HFFc6 (cell line): ENCODE data around the gene N4BP2L2. TPM values are rescaled to one million over a fixed set of nuclear protein-coding genes. Genes with fewer than 3 reads are reported as not detected.
A peak's percentile ranks its signal among the peaks of the same experiment; 100 is the strongest.

Source experiments
- DNase-seq: peaks from one replicate; pipeline ENCODE4 v3.0.0-alpha.2; 2018
- H3K27ac Mint-ChIP-seq: 2 replicates; pipeline ENCODE4 v1.8.0; 2020; ENCODE audit warnings: mild to moderate bottlenecking, mixed read lengths
- H3K27me3 Mint-ChIP-seq: 2 replicates; pipeline ENCODE4 v1.8.0; 2021; ENCODE audit warnings: mild to moderate bottlenecking, moderate library complexity, mixed read lengths; ENCODE audit not compliant: insufficient read depth
- H3K36me3 Mint-ChIP-seq: 2 replicates; pipeline ENCODE4 v1.8.0; 2021; ENCODE audit warnings: low read depth, mixed read lengths
- H3K4me1 Mint-ChIP-seq: 2 replicates; pipeline ENCODE4 v1.8.0; 2020; ENCODE audit warnings: low read depth, mixed read lengths
- H3K4me3 Mint-ChIP-seq: 2 replicates; pipeline ENCODE4 v1.8.0; 2020; ENCODE audit warnings: mild to moderate bottlenecking, moderate library complexity, mixed read lengths
- H3K9me3 Mint-ChIP-seq: 2 replicates; pipeline ENCODE4 v1.8.0; 2020; ENCODE audit warnings: mild to moderate bottlenecking, mixed read lengths
- total RNA-seq, 6 experiments: library from RNA; stranded (reverse); fragmentation: NEBNext Ultra II Directional; extraction: Animal tissue kit (Norgen Biotek cat#: 25700); gene quantifications; 2 replicates in 1 of 6; 3 replicates in 5 of 6; pipeline ENCODE4 v1.2.3, GENCODE V29; 2021
- TF ChIP-seq, protein P1 (sequence below): fragments of 200-600 bp; sonication (generic); IDR thresholded peaks from 2 replicates; pipeline ENCODE4 v1.5.0; 2021; ENCODE audit warnings: antibody characterized with exemption, mild to moderate bottlenecking

N4BP2L2 gene
- total RNA-seq, 6 experiments from 2014 or later = 44.7 to 57.9 (median 50.4) TPM

DNA sequence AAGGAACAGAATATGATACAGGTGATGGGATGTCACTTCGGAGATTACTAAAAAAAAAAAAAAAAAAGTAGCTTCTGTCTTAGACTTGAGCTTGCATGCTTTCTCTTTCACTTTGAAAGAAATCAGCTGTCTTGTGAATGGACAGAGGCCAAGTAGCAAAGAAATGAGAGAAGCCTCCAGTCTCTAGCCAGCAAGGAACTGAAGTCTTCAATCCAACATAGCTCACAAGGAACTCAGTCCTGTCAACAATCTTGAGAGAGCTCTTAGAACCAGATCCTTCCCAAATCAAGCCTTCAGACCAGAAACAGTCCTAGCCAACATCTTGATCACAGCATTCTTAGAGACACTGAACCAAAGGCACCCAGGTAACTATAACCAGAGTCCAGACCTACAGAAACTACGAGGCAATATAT lies 7.7 kb downstream of the N4BP2L2 start:
- Mint-ChIP-seq H3K4me1 (peaks cover 61% of the 10 kb centered on the region), H3K27ac (peak overlapping the region; percentile 54), H3K4me3 (peak overlapping the region; percentile 23), H3K9me3 (no peaks in the 10 kb centered on the region), H3K27me3 (no peaks in the 10 kb centered on the region), H3K36me3 (peaks cover 22% of the 10 kb centered on the region)
- TF ChIP-seq, protein P1, sequence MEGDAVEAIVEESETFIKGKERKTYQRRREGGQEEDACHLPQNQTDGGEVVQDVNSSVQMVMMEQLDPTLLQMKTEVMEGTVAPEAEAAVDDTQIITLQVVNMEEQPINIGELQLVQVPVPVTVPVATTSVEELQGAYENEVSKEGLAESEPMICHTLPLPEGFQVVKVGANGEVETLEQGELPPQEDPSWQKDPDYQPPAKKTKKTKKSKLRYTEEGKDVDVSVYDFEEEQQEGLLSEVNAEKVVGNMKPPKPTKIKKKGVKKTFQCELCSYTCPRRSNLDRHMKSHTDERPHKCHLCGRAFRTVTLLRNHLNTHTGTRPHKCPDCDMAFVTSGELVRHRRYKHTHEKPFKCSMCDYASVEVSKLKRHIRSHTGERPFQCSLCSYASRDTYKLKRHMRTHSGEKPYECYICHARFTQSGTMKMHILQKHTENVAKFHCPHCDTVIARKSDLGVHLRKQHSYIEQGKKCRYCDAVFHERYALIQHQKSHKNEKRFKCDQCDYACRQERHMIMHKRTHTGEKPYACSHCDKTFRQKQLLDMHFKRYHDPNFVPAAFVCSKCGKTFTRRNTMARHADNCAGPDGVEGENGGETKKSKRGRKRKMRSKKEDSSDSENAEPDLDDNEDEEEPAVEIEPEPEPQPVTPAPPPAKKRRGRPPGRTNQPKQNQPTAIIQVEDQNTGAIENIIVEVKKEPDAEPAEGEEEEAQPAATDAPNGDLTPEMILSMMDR = no peak
- peak; percentile 44 for DNase-seq

DNA sequence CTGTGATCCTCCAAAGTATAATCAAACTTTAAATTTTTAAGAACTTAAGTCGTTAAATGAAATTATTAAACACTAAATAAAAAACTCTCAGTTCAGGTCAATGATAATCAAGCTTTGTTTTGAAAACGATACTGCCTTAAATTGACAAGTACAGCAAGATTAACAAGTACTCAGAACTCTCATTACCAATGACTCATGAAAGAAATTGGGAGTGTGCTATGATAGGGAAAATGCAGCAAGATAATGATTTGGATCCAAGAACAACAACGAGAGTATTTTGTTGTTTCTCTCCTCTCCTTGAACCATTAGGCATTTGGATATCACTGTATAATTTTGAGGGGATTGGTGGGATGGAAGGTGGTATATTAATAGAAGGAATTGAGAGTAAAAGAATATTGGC lies 10.2 kb downstream of the N4BP2L2 start:
- peaks cover 12% of the 10 kb centered on the region for H3K36me3 Mint-ChIP-seq
- TF ChIP-seq, protein P1 = no peak
- no peak for DNase-seq
- no peak overlapping the region for H3K4me3 Mint-ChIP-seq
- no peaks in the 10 kb centered on the region for H3K27me3 Mint-ChIP-seq
- peak overlapping the region; percentile 7; the same call in 1 of the 2 replicates for H3K27ac Mint-ChIP-seq
- H3K9me3 Mint-ChIP-seq = no peaks in the 10 kb centered on the region
- peaks cover 43% of the 10 kb centered on the region for H3K4me1 Mint-ChIP-seq

DNA sequence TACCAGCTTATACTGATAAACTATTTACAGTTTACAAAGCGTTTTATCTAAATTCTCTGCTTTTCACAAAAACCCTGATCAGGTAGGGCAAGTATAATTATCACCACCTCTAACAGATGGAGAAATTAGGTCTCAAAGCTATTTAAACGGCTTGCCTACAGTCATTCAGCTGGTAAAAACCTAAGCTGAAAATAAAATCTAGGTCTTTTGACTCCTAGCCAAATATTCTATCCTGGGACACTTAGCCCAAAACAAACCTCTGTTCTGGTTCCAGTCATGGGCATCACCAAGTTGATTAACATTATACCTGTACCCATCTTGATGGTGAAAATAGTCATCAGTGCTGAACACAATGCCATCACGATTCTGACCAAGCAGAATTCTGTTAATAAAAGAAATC lies 11.4 kb downstream of the N4BP2L2 start:
- no peak for DNase-seq
- peaks cover 40% of the 10 kb centered on the region for H3K4me1 Mint-ChIP-seq
- TF ChIP-seq, protein P1 = no peak
- H3K27me3 Mint-ChIP-seq = no peaks in the 10 kb centered on the region
- peaks cover 17% of the 10 kb centered on the region for H3K36me3 Mint-ChIP-seq
- no peak overlapping the region for H3K4me3 Mint-ChIP-seq
- H3K27ac Mint-ChIP-seq = no peak overlapping the region
- no peaks in the 10 kb centered on the region for H3K9me3 Mint-ChIP-seq

DNA sequence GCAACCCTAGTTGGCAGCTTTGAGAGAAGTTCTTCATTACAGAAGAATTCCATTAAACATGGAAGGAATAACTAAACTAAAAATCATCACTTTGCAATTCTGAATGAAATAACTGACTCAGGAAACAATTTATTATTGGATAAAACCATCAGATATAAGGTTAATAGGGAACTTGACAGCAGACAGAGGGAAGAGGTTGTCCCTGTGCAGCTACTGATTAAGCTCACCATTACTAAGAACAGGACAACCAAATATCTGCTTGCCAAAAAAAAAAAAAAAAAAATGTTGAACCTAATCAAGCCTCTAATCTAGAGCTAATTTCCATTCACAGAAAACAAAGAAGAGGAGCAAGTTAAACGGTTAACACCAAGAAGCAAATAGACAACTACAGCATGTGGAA lies 12.8 kb downstream of the N4BP2L2 start:
- no peaks in the 10 kb centered on the region for H3K9me3 Mint-ChIP-seq
- peak overlapping the region; percentile 21; the same call in 1 of the 2 replicates for H3K27ac Mint-ChIP-seq

DNA sequence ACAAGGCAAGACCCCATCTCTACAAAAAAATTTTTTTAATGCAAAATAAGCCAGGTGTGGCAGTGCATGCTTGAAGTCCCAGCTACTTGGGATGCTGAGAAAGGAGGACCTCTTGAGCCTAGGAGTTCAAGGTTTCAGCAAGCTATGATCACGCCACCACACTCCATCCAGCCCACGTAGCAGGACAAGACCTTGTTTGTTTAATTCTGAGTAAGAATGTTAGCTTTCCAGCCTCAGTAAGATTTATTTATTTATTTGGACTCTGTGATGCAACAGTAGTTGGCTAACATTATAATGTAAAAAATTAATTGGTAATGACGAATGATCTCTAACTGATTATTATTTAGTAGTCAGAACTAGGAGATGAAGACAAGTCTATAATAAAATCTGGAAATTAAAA lies 23.3 kb downstream of the N4BP2L2 start:
- Mint-ChIP-seq H3K27me3 (no peaks in the 10 kb centered on the region), H3K27ac (no peak overlapping the region), H3K4me3 (no peak overlapping the region), H3K4me1 (no peaks in the 10 kb centered on the region; the same call in 1 of the 2 replicates), H3K36me3 (peaks cover 33% of the 10 kb centered on the region), H3K9me3 (no peaks in the 10 kb centered on the region)
- DNase-seq = no peak
- TF ChIP-seq, protein P1 = no peak

More for the DNA sequence above, 12.8 kb downstream of the N4BP2L2 start:
- Mint-ChIP-seq H3K27me3 (no peaks in the 10 kb centered on the region), H3K36me3 (peaks cover 23% of the 10 kb centered on the region), H3K4me1 (peaks cover 26% of the 10 kb centered on the region), H3K4me3 (no peak overlapping the region)
- no peak for DNase-seq
- TF ChIP-seq, protein P1 = no peak

- no peaks in the 10 kb centered on the region for H3K9me3 Mint-ChIP-seq
- H3K4me3 Mint-ChIP-seq = no peak overlapping the region
- H3K27me3 Mint-ChIP-seq = no peaks in the 10 kb centered on the region
- no peaks in the 10 kb centered on the region for H3K4me1 Mint-ChIP-seq
- no peak for DNase-seq
- TF ChIP-seq, protein P1 = no peak
- no peak overlapping the region for H3K27ac Mint-ChIP-seq
- H3K36me3 Mint-ChIP-seq = peaks cover 29% of the 10 kb centered on the region
Measured at GRCh38 chr13:32511482-32511881, 27.1 kb downstream of the N4BP2L2 start.
